ENCODE measurements around the gene LRRN2. TPM values are rescaled to one million over a fixed set of nuclear protein-coding genes. Genes with fewer than 3 reads are reported as not detected.
A peak's percentile ranks its signal among the peaks of the same experiment; 100 is the strongest.

LRRN2 gene
- total RNA-seq, 1 experiment from 2014 or later = 5.0 TPM

DNA sequence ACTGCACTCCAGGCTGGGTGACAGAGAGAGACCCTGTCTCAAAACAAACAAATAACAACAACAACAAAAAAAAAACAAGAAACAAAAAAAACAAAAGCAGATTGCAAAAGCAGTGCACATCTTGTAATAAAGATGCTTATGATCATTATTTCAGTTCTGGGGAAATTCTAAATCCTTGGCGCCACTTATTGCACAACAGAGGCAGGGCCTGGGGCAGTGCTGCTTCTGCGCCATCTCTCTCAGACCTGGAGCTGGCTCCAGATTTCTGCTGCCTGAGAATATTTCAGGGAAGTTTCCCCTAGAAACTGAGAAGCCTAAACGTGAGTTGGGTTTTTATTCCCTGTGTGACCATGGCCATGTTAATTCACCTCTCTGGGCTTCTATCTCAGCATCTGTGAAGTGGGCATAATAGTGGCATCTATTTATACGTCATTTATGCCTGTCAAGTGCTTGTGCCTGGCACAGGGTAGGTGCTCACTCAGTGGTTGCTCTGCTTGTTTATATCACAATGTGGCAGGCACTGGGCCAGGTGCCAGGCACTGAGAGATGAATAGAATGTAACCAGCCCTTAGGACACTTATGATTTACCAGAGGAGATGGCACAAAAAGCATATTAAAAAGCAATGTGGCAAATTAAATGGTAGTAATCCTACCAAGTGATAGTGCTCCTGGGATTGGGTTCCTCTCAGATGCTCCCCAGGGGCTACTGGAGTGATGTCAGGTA is 101.5 kb downstream of the LRRN2 start:
- ChIA-PET POLR2A (ENCODE audit: unreplicated experiment) (no interaction called here), CTCF (no interaction called here)
- no peak overlapping the region for H3K4me3 ChIP-seq (ENCODE audit: low read length)
- H3F3A ChIP-seq (ENCODE audit: low read length, unreplicated experiment) = no peaks in the 10 kb centered on the region
- DNase-seq (peak; percentile 37), ATAC-seq (peak; percentile 61)
- H2AFZ ChIP-seq (ENCODE audit: low read length) = no peak overlapping the region
- H3K79me2 ChIP-seq (ENCODE audit: low read length) = no peaks in the 10 kb centered on the region
- no peak overlapping the region for H3K4me2 ChIP-seq (ENCODE audit: low read length)
- H3K9ac ChIP-seq (ENCODE audit: low read length) = no peak overlapping the region
- no peaks in the 10 kb centered on the region for H3K27me3 ChIP-seq (ENCODE audit: low read length)
- H3K9me2 ChIP-seq (replicated peaks; ENCODE audit: low read length) = no peaks in the 10 kb centered on the region
- no peaks in the 10 kb centered on the region for H4K20me1 ChIP-seq (ENCODE audit: low read length)
- BruUV-seq (replicated peaks) = no TSS peak
- TF ChIP-seq, protein P1, sequence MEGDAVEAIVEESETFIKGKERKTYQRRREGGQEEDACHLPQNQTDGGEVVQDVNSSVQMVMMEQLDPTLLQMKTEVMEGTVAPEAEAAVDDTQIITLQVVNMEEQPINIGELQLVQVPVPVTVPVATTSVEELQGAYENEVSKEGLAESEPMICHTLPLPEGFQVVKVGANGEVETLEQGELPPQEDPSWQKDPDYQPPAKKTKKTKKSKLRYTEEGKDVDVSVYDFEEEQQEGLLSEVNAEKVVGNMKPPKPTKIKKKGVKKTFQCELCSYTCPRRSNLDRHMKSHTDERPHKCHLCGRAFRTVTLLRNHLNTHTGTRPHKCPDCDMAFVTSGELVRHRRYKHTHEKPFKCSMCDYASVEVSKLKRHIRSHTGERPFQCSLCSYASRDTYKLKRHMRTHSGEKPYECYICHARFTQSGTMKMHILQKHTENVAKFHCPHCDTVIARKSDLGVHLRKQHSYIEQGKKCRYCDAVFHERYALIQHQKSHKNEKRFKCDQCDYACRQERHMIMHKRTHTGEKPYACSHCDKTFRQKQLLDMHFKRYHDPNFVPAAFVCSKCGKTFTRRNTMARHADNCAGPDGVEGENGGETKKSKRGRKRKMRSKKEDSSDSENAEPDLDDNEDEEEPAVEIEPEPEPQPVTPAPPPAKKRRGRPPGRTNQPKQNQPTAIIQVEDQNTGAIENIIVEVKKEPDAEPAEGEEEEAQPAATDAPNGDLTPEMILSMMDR (conservative IDR thresholded peaks at IDR 0.05; ENCODE audit: low read depth, low read length) = no peak
- TF ChIP-seq EZH2phosphoT487 (IDR thresholded peaks at IDR 0.05; ENCODE audit: borderline replicate concordance, low read length) (no peak), EZH2 (IDR thresholded peaks at IDR 0.05; ENCODE audit: low read length, unreplicated experiment) (no peak)
- H3K27ac ChIP-seq (ENCODE audit: low read length) = no peak overlapping the region
- H3K4me1 ChIP-seq (ENCODE audit: insufficient read depth, low read length) = peaks cover 13% of the 10 kb centered on the region
- intact Hi-C loops (cut with micrococcal nuclease) = no loop called here
- H3K36me3 ChIP-seq (ENCODE audit: low read depth, low read length) = no peaks in the 10 kb centered on the region
- no peaks in the 10 kb centered on the region for H3K9me3 ChIP-seq (ENCODE audit: low read length)

DNA sequence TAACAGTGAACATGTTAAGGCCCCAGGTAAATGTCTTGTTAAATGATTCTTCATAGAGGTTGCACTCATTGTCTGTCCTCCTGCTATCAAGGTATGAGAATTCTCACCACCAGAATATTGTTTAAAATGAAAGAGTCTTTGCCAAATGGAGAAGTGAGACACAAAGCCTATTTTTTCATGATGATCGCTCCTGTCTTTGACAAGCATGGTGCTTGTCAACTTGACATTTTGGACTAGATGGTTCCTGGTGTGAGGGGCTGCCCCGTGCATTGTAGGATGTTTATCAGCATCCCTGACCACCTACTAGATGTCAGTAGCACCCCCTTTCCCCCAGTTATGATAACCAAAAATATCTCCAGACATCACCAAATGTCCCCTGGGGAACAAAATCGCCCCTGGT is 103.8 kb downstream of the LRRN2 start:
- no peak for ATAC-seq
- H3K36me3 ChIP-seq (ENCODE audit: low read depth, low read length) = no peaks in the 10 kb centered on the region
- no peak overlapping the region for H3K27ac ChIP-seq (ENCODE audit: low read length)
- ChIA-PET POLR2A (ENCODE audit: unreplicated experiment) (no interaction called here), CTCF (interaction anchor here (0.7 kb wide), 1 partner anchor 12 kb away, joined by 4 read pairs; no protein-coding TSS in a partner anchor)
- TF ChIP-seq, protein P1 (conservative IDR thresholded peaks at IDR 0.05; ENCODE audit: low read depth, low read length) = no peak
- TF ChIP-seq EZH2phosphoT487 (IDR thresholded peaks at IDR 0.05; ENCODE audit: borderline replicate concordance, low read length) = no peak
- no peak for TF ChIP-seq EZH2 (IDR thresholded peaks at IDR 0.05; ENCODE audit: low read length, unreplicated experiment)
- H3K4me3 ChIP-seq (ENCODE audit: low read length) = no peak overlapping the region
- H3K9me3 ChIP-seq (ENCODE audit: low read length) = no peaks in the 10 kb centered on the region
- no peak overlapping the region for H3K4me2 ChIP-seq (ENCODE audit: low read length)
- H4K20me1 ChIP-seq (ENCODE audit: low read length) = no peaks in the 10 kb centered on the region
- H3K27me3 ChIP-seq (ENCODE audit: low read length) = no peaks in the 10 kb centered on the region
- intact Hi-C loops (cut with micrococcal nuclease) = no loop called here
- BruUV-seq (replicated peaks) = no TSS peak
- H3K4me1 ChIP-seq (ENCODE audit: insufficient read depth, low read length) = peaks cover 6% of the 10 kb centered on the region
- no peaks in the 10 kb centered on the region for H3F3A ChIP-seq (ENCODE audit: low read length, unreplicated experiment)
- H3K9me2 ChIP-seq (replicated peaks; ENCODE audit: low read length) = no peaks in the 10 kb centered on the region
- no peak for DNase-seq
- no peak overlapping the region for H3K9ac ChIP-seq (ENCODE audit: low read length)
- no peak overlapping the region for H2AFZ ChIP-seq (ENCODE audit: low read length)
- H3K79me2 ChIP-seq (ENCODE audit: low read length) = no peaks in the 10 kb centered on the region

DNA sequence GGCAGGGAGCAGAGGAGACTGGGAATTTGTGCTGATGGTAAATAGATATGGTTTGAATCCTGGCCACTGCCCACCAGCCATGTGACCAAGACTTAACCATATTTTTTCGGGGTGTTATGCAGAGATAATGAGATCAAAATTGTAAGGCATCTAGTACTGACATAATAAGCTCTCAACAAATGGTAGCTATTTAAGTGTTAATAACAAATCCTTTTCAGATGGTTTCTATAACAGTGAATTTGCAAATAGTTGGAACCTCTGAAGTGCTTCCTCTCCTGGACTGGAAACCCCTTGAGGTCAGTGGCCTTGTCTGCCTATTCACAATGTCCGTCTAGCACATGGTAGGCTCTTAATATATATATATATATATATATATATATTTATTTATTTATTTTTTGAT is 104.7 kb downstream of the LRRN2 start:
- H3K9me3 ChIP-seq (ENCODE audit: low read length) = no peaks in the 10 kb centered on the region
- no peaks in the 10 kb centered on the region for H3F3A ChIP-seq (ENCODE audit: low read length, unreplicated experiment)
- H3K4me3 ChIP-seq (ENCODE audit: low read length) = no peak overlapping the region
- no peak overlapping the region for H3K27ac ChIP-seq (ENCODE audit: low read length)
- BruUV-seq (replicated peaks) = no TSS peak
- H2AFZ ChIP-seq (ENCODE audit: low read length) = no peak overlapping the region
- no peak overlapping the region for H3K4me2 ChIP-seq (ENCODE audit: low read length)
- no peak for ATAC-seq
- ChIA-PET POLR2A (ENCODE audit: unreplicated experiment) (no interaction called here), CTCF (interaction anchor here (0.7 kb wide), 1 partner anchor 13 kb away, joined by 4 read pairs; no protein-coding TSS in a partner anchor)
- no peaks in the 10 kb centered on the region for H3K27me3 ChIP-seq (ENCODE audit: low read length)
- H3K79me2 ChIP-seq (ENCODE audit: low read length) = no peaks in the 10 kb centered on the region
- H3K4me1 ChIP-seq (ENCODE audit: insufficient read depth, low read length) = peaks cover 11% of the 10 kb centered on the region
- H3K36me3 ChIP-seq (ENCODE audit: low read depth, low read length) = no peaks in the 10 kb centered on the region
- no peaks in the 10 kb centered on the region for H3K9me2 ChIP-seq (replicated peaks; ENCODE audit: low read length)
- intact Hi-C loops (cut with micrococcal nuclease) = no loop called here
- H3K9ac ChIP-seq (ENCODE audit: low read length) = no peak overlapping the region
- H4K20me1 ChIP-seq (ENCODE audit: low read length) = no peaks in the 10 kb centered on the region
- DNase-seq = no peak
- TF ChIP-seq EZH2phosphoT487 (IDR thresholded peaks at IDR 0.05; ENCODE audit: borderline replicate concordance, low read length) (no peak), EZH2 (IDR thresholded peaks at IDR 0.05; ENCODE audit: low read length, unreplicated experiment) (no peak)
- TF ChIP-seq, protein P1 (conservative IDR thresholded peaks at IDR 0.05; ENCODE audit: low read depth, low read length) = no peak
